ENCODE data around the gene SCYL2. TPM values are rescaled to one million over a fixed set of nuclear protein-coding genes. Genes with fewer than 3 reads are reported as not detected.

SCYL2 gene
- total RNA-seq, 1 experiment from 2014 or later = 49.5 TPM

DNA sequence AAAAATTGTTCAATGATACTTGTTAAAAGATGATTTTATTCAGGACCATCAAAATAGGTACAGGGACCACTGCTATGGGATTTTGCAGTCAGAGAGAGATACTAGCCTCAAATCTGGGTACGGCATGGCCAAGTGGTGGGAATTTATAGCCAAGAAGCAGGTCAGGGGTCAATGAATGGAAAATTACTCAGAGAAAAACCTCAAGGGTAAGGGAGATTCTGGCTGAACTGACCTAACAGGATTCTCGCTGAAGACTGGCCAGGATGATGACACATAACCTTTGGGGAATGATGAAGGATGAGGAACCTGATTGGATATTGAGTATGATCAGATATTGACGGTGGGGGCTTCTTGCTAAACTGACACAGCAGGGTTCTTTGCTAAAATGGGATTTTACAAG, 32.8 kb upstream of the SCYL2 start:
- Mint-ChIP-seq H3K27me3 (ENCODE audit: insufficient read depth, unreplicated experiment) (no peaks in the 10 kb centered on the region), H3K9me3 (ENCODE audit: unreplicated experiment) (no peaks in the 10 kb centered on the region), H3K4me1 (ENCODE audit: low read depth, unreplicated experiment) (peaks cover 19% of the 10 kb centered on the region), H3K36me3 (ENCODE audit: insufficient read depth, unreplicated experiment) (peaks cover 8% of the 10 kb centered on the region), H3K4me3 (ENCODE audit: unreplicated experiment) (peak overlapping the region; percentile 23), H3K27ac (ENCODE audit: unreplicated experiment) (no peak overlapping the region)
- peaks cover 15% of the 10 kb centered on the region for H3K4me1 ChIP-seq
- peak in 1 of 2 experiments; percentile 54 for DNase-seq
- ChIA-PET POLR2A (no interaction called here), CTCF (interaction anchor here (1.0 kb wide), 2 partner anchors 80 to 111 kb away, joined by 3 to 4 read pairs; no protein-coding TSS in a partner anchor)
- TF ChIP-seq, protein P1, sequence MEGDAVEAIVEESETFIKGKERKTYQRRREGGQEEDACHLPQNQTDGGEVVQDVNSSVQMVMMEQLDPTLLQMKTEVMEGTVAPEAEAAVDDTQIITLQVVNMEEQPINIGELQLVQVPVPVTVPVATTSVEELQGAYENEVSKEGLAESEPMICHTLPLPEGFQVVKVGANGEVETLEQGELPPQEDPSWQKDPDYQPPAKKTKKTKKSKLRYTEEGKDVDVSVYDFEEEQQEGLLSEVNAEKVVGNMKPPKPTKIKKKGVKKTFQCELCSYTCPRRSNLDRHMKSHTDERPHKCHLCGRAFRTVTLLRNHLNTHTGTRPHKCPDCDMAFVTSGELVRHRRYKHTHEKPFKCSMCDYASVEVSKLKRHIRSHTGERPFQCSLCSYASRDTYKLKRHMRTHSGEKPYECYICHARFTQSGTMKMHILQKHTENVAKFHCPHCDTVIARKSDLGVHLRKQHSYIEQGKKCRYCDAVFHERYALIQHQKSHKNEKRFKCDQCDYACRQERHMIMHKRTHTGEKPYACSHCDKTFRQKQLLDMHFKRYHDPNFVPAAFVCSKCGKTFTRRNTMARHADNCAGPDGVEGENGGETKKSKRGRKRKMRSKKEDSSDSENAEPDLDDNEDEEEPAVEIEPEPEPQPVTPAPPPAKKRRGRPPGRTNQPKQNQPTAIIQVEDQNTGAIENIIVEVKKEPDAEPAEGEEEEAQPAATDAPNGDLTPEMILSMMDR (IDR thresholded peaks at IDR 0.05; ENCODE audit: insufficient read depth in 1 of 2, low read depth in 1 of 2, low read length in 1 of 2, severe bottlenecking in 1 of 2, unreplicated experiment in 1 of 2) = no peak
- no peak overlapping the region for H3K4me3 ChIP-seq (ENCODE audit: low read depth, low read length)
- intact Hi-C loops (cut with micrococcal nuclease; ENCODE audit: unreplicated experiment) = loop anchor here (1.0 to 10.0 kb wide), 5 partner anchors 33 to 503 kb away; partner anchors contain the start of genes DEPDC4 and SCYL2
- no TSS peak for BruUV-seq (replicated peaks)
- no peaks in the 10 kb centered on the region for H3K9me3 ChIP-seq
- no peaks in the 10 kb centered on the region for H3K36me3 ChIP-seq (ENCODE audit: control insufficient read depth, insufficient read depth, low read length)
- no peaks in the 10 kb centered on the region for H3K27me3 ChIP-seq (replicated peaks; ENCODE audit: control insufficient read depth, insufficient read depth, low read length)

DNA sequence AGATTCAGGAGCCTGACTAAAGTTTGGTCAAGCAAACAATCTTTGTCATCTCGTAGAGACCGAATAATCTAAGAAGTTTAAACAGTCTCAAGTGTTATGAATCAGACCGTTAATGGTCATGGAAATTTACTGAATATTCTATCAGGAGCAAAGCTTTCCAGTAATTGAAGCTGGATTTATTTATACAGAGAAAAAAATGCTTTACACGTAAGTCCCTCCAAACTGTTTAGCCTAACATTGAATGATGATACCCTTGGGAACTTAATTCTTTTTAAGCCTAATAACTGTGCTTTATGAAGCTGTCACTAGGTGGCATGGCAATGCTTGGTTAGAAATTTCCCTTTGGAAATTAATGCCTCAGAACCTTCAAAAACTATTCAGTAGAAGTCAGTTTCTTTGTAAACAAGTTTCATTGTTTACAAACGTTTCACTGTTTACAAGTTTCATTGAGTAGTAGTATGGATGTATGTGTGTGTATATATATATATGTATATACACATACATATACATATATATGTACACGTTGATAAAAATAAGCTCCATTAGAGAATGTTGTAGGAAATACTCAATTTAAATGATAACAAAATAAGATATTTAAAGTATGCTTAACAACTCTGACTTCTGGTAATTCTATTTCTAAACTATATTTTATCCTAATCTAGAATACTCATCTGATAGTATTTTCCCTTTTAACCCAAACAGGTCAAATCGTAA, 32.2 kb upstream of the SCYL2 start:
- H3K27me3 ChIP-seq (replicated peaks; ENCODE audit: control insufficient read depth, insufficient read depth, low read length) = no peaks in the 10 kb centered on the region
- POLR2A ChIA-PET = no interaction called here
- Mint-ChIP-seq H3K4me3 (ENCODE audit: unreplicated experiment) (peak overlapping the region; percentile 23), H3K9me3 (ENCODE audit: unreplicated experiment) (no peaks in the 10 kb centered on the region), H3K4me1 (ENCODE audit: low read depth, unreplicated experiment) (peaks cover 13% of the 10 kb centered on the region), H3K36me3 (ENCODE audit: insufficient read depth, unreplicated experiment) (peaks cover 8% of the 10 kb centered on the region), H3K27ac (ENCODE audit: unreplicated experiment) (no peak overlapping the region), H3K27me3 (ENCODE audit: insufficient read depth, unreplicated experiment) (no peaks in the 10 kb centered on the region)
- no peaks in the 10 kb centered on the region for H3K9me3 ChIP-seq
- H3K36me3 ChIP-seq (ENCODE audit: control insufficient read depth, insufficient read depth, low read length) = no peaks in the 10 kb centered on the region
- no TSS peak for BruUV-seq (replicated peaks)
- CTCF ChIA-PET = interaction anchor here (0.5 to 1.0 kb wide), 5 partner anchors 20 to 319 kb away, joined by 3 to 5 read pairs (median 3); no protein-coding TSS in a partner anchor
- H3K4me1 ChIP-seq = peaks cover 9% of the 10 kb centered on the region
- intact Hi-C loops (cut with micrococcal nuclease; ENCODE audit: unreplicated experiment) = loop anchor here (1.0 to 10.0 kb wide), 5 partner anchors 32 to 503 kb away; partner anchors contain the start of genes DEPDC4 and SCYL2
- no peak overlapping the region for H3K4me3 ChIP-seq (ENCODE audit: low read depth, low read length)
- TF ChIP-seq, protein P1 (IDR thresholded peaks at IDR 0.05; ENCODE audit: insufficient read depth in 1 of 2, low read depth in 1 of 2, low read length in 1 of 2, severe bottlenecking in 1 of 2, unreplicated experiment in 1 of 2) = peak; percentile 53 to 64
- peak in 1 of 2 experiments; percentile 31 for DNase-seq

DNA sequence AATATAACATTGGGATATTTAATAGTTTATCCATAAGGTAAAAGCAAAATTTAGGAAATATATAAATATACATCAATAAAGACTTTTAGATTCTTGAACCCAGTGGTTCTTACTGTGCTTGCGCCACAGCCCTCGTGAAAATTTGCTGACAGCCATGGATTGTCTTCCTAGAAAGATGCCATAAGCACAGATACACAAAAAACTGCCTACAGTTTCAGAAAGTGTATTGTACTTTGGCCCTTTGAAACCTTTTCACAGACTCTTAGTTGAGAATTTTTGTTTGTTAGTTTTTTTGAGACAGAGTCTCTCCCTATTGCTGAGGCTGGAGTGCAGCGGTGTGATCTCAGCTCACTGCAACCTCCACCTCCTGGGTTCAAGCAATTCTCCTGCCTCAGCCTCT, 28.2 kb upstream of the SCYL2 start:
- intact Hi-C loops (cut with micrococcal nuclease; ENCODE audit: unreplicated experiment) = loop anchor here (10.0 kb wide), 1 partner anchor 156 kb away; no protein-coding TSS in a partner anchor

More for the DNA sequence above, 28.2 kb upstream of the SCYL2 start:
- H3K4me3 ChIP-seq (ENCODE audit: low read depth, low read length) = no peak overlapping the region
- H3K36me3 ChIP-seq (ENCODE audit: control insufficient read depth, insufficient read depth, low read length) = no peaks in the 10 kb centered on the region
- H3K27me3 ChIP-seq (replicated peaks; ENCODE audit: control insufficient read depth, insufficient read depth, low read length) = no peaks in the 10 kb centered on the region
- Mint-ChIP-seq H3K27me3 (ENCODE audit: insufficient read depth, unreplicated experiment) (no peaks in the 10 kb centered on the region), H3K4me1 (ENCODE audit: low read depth, unreplicated experiment) (peaks cover 8% of the 10 kb centered on the region), H3K36me3 (ENCODE audit: insufficient read depth, unreplicated experiment) (peaks cover 8% of the 10 kb centered on the region), H3K4me3 (ENCODE audit: unreplicated experiment) (no peak overlapping the region), H3K27ac (ENCODE audit: unreplicated experiment) (no peak overlapping the region), H3K9me3 (ENCODE audit: unreplicated experiment) (no peaks in the 10 kb centered on the region)
- DNase-seq = no peak
- BruUV-seq (replicated peaks) = no TSS peak
- ChIA-PET POLR2A (no interaction called here), CTCF (no interaction called here)
- no peaks in the 10 kb centered on the region for H3K9me3 ChIP-seq
- H3K4me1 ChIP-seq = peaks cover 8% of the 10 kb centered on the region
- TF ChIP-seq, protein P1 (IDR thresholded peaks at IDR 0.05; ENCODE audit: insufficient read depth in 1 of 2, low read depth in 1 of 2, low read length in 1 of 2, severe bottlenecking in 1 of 2, unreplicated experiment in 1 of 2) = no peak

All from Caco-2 (cell line).